Thyroid gland (tissue), 4 donors: ENCODE results near the gene PRRC2A.

Source experiments
- CTCF ChIP-seq, 6 experiments: fragments of 200-600 bp in 3 of 6; fragments of 450-650 bp in 3 of 6; sonication (generic) in 3 of 6; IDR thresholded peaks; one replicate each; pipeline ENCODE4 v1.5.1; 2016 to 2019; ENCODE audit warnings: antibody characterized with exemption in 6 of 6, mild to moderate bottlenecking in 2 of 6, inconsistent platforms in 1 of 6, moderate library complexity in 1 of 6
- POLR2A ChIP-seq, 2 donors: fragments of 450-650 bp; IDR thresholded peaks; one replicate each; pipeline ENCODE4 v1.6.1; 2017; ENCODE audit warnings: antibody characterized with exemption in 2 of 2, mild to moderate bottlenecking in 2 of 2, moderate library complexity in 1 of 2

- no peak for TF ChIP-seq CTCF (IDR thresholded peaks at IDR 0.05)
- TF ChIP-seq POLR2A (IDR thresholded peaks at IDR 0.05) = no peak
Measured at GRCh38 chr6:31622684-31623091, 2.2 kb downstream of the PRRC2A start.
